SKM-1 (cell line): ENCODE measurements around the gene ZFPM1.

Experiments
- DNase-seq: peaks from one replicate; lab custom pipeline; 2025; ENCODE audit not compliant: unreplicated experiment; lab: John Stamatoyannopoulos, UW

ZFPM1 gene

DNA sequence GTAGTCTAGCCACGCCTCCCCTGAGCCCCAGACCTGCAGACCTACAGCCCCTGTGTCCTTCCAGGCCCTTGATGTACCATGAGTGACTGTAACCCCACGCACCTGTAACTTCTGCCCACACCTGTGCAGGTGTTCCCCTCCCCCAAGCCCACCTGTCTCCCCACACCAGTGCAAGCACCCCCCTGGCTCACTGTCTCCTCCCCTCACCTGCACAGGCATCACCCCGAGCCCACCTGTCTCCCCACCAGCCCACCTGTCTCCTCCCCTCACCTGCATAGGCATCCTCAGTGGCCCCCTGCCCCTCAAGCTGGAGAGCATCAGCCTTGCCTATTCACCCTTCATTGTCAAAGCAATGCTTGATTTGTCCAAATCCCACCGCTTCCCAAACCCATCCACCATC is 84.8 kb downstream of the ZFPM1 start:
- no peak for DNase-seq

DNA sequence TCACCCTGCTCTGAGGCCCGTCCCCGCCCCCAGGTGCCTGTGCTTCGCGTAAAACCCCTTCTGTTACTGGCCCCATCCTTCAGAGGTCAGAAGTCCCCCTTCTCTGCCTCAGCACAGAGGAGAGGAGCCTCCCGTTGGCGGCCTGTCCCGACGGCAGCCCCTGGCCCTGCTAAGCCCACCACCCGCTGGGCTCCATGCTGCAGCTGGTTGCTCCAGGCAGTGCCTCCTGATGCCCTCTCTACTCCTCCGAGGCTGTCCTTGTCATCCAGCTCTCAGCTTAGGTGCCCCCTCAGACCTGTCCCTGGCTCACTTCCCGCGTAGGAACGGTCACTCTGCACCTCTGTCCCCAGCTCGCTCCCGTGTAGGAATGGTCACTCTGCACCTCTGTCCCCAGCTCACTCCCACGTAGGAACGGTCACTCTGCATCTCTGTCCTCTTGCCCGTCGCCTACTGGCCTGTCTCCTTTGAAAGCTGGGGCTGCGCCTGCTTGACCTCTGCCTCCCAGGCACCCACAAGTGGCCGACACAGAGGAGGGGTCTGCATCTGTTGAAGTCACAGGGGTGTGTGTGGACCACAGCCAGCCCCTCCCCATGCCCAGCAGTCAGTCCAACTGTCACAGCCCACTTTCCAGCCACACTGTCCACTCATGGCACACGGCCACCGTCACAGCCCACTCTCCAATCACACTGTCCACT is 85.4 kb downstream of the ZFPM1 start:
- DNase-seq: no peak

DNA sequence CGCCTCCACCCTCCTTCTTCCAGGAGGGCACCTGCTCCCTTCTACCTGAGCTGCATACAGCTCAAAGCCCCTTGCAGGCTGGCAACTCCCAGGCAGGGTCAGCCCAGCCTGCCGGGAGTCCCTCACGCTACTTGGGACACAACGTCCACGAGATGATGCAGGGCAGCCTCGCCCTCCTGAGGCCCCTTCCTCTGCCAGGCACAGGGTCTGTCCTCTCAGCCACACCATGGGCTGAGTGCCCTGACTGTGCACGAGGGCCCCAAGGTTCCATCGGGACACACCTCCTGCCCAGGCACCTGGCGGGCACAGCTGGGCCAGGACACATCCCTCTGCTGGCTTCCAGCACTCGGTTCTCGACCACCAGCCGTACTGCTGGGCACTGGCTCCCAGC is 86.2 kb downstream of the ZFPM1 start:
- no peak for DNase-seq

DNA sequence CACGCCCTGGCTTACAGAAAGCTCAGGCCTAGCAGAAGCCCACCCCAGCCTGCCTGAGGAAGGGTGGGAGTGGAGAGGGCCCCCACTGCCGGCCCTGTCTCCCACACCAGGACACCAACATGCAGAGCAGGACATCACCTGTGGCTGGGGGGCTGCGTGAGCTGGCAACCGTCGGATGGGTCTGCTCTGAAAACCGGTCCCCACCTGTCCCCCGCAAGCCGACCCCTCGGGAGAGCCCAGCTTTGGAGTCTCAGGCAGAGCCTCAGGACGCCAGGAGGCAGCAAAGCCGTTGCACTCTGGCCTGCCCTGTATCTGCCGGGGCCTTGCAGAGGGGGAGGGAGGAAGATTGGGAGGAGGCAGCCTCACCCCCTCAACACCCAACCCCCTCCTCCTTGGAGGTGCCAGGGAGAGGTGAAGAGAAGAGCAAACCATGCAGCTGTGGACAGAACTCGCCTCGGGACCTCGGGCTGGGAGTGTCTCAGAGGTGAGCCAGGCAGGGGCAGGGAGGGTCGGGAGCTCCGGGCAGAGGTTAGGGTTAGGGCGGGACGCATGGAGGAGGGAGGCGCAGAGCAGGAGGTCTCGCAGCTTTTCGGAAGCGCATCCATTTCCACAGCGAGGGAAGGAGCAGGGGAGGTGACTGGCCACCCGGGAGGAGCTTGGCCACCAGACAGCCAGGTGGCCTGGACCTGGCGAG is 86.7 kb downstream of the ZFPM1 start:
- DNase-seq: no peak

DNA sequence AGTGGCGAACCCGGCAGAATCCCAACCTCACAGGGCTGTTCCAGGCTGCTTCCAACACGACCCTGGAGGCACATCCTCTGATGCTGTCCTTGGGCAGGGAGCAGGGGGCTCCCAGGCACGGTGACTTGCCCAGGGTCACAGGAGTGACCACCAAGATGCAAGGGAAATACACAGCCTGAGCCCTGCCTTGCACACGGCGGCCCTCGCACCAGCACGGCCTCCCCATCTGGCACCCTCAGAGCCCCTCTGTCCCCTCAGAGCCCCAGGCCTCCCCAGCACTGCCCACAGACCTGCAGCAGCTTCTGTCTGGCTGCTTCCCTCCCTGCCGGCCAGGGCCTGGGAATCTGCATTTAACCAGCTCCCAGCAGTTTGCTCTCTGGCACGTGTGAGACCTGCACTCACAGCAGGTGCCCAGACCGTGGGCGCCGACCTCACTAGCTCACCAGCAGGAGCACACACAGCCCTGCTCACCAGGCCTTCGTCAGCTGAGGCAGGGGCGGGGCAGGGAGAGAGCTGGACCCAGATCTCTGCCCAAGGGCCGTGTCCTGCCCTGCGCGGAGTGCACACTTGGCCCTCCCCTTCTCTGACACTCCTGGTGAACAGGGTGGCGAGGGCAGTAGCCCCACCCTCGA is 87.4 kb downstream of the ZFPM1 start:
- no peak for DNase-seq

DNA sequence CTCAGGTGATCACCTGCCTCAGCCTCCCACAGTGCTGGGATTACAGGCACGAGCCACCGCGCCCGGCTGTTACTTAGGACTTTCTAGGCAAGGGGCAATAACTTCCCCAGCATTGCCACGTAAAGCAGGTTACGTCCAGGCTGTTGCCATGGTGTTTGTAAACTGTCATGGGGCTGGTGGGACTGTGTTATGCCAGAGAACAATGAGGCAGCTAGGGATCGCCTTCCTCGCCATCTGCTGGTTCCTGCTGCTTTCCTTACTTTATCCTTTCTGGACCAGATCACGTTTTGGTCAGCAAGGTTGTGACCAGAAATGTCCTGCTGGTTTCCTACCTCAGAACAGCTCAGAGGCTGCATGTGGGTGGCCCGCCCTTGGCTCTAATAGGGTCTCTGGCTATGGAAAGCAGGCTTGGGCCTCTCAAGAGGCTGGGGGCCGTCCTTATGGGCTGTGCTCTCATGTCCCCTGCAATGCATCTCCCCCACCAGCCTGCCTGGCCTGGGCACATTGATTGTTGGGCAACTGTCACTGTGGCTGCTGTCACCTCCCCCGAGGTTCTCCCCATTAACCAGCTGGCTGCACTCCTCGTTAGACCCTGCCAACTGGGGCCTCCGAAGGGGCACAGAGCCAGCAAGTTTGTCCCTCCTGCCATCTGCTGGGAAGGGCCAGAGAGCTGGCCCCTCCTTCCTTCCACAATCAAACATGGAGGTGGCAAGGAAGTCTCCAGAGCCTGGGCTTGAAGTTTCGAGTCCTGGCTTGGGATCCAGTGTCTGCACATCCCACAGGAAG is 88.9 kb downstream of the ZFPM1 start:
- no peak for DNase-seq

DNA sequence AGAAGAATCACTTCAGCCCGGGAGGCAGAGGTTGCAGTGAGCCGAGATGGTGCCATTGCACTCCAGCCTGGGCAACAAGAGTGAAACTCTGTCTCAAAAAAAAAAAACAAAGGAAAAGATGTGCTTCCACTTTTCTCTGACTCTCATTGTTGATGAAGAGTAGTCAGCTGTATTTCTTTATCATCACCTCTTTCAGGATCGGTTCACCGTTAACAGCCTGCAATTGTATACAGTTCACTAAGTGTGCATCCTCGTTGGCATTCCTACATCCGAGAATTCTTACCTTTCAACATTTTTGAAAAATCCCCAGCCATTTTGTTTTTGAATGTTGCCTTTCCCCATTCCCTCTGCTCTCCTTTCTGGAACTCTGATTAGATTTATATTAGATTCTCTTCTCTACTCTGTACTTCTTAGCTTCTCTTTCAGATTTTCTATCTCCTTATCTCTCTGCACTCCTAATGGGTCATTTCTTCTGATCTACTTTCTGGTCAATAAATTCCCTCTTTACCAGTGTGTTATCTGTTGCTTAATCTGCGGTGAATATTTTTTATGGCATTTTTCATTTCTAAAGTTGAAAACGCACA is 90.2 kb downstream of the ZFPM1 start:
- no peak for DNase-seq

DNA sequence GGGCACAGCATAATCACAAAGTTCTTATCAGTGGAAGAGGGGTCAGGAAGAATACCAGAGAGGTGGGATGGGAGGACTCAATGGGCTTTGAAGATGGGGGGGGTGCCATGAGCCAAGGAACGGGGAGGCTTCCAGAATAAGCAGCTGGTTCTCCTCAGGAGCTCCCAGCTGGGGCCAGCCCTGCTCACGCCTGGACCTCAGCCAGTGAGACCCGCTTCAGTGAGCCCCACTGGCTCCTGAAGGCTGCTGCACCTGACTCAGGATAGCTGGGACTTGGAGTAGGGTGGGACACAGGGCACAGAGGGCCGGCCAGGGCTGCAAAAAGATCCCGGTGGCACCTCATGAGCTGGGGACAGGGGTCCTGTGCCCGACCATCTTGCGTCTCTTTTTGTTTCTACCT is 92.7 kb downstream of the ZFPM1 start:
- no peak for DNase-seq

DNA sequence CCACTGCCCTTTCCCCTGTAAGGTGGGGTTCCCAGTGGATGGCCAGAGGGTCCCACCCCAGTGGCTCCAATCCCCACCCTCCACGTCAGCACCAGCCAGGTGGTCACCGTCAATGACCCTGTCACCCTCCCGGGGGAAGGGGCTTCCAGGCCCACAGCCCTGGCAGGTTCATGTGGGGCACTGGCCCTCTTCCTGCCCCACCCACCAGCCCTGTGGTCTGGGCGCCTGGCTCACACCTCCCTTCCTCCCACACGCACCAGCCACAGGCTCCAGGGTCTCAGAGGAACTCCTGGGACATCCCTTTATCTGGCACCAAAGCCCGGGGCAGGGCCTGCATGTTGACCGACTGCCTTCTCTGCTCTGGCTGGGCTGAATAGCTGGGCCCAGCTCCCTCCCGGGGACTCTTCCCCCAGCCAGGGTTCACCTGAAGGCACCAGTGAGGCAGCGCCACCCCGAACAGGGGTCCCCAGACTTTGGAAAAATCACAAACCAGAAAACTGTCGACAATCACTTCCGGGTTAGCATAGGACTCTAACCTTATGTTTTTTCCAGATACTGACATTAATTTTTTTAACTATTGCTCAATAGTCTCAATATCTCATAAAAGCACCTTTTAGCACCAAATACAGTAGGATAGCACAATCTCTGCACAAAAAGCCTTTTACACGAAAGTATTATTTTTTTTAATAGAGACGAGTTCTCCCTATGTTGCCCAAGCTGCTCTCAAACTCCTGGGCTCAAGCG is 95.2 kb downstream of the ZFPM1 start:
- no peak for DNase-seq

DNA sequence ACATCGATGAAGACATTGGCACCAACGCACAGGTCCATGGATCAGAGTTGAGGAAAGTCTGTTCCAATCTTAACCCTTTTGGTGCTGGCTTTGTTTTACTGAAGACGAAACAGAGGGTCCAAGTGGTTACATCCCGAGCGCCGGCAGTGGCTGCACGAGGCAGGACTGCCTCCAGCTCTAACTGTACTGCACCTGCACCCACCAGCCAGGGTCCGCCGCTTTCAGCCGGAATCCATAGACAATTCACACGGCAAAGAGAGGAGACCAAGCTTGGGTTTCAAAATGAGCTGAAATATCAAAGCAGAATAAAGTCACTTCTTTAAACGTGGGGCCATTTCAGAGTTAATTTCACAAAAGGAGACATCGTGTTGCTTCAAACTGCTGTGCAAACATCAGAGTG is 95.9 kb downstream of the ZFPM1 start:
- DNase-seq: no peak

DNA sequence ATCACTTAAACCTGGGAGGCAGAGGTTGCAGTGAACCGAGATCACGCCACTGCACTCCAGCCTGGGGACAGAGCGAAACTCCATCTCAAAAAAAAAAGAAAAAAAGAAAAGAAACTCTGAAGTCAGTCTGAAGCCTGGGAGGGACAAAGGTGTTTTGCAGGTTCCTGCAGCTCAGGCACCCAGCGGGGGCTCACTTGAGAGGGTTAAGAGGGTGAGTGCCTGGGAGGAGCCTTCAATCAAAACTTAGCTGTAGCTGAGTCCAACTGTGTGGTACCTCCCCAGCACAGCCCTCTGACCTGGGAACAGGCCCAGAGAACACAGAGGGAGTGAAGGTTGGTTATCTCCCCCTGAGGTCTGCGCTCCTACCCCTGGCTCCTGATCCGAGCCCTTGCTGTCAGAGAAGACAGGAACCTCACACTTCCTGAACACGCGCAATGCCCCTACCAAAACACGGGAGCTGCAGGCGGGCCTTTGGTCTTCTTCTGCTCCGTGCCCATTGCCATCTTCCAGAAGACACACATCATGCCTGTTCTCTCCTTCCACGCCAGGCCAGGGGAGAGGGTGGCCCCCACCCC is 96.7 kb downstream of the ZFPM1 start:
- no peak for DNase-seq

DNA sequence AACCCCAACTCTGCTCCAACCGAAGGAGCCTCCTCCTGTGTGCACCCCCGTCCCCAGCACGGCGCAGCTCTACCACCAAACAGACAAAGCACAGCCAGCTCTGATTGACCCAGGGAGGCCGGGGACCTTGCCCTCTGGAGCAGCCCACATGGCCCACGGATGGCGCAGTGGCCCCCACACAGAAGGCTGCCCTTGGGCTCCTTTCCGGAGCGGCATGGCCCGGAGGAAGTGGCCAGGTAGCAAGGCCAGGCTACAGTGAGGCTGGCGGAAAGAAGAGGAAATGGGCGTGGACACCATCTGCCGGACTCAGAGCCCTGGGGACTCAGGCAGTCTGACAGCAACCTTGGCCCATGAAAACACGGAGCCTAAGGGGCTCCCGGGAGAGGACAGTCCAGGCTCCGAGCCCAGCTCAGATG is 97.2 kb downstream of the ZFPM1 start:
- DNase-seq: no peak

DNA sequence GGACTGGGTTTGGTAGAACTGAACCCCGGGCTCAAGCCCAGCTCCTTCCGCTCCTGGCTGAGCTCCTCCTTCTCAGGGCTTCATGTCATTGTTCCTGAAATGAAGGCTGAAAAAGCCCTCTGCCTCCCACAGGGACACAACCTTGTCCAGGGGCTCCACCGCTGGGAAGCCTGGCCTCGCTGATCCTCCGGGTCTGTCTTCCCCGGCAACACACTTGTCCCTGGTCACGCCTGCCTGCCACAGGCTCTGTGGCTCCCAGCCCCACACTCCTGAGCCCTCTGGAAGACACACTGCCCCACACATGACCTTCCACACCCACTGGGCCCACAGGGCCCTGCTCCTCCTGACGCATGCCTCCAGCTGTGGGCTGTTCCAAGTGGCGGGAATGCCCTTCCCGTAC is 99.1 kb downstream of the ZFPM1 start:
- DNase-seq: no peak

DNA sequence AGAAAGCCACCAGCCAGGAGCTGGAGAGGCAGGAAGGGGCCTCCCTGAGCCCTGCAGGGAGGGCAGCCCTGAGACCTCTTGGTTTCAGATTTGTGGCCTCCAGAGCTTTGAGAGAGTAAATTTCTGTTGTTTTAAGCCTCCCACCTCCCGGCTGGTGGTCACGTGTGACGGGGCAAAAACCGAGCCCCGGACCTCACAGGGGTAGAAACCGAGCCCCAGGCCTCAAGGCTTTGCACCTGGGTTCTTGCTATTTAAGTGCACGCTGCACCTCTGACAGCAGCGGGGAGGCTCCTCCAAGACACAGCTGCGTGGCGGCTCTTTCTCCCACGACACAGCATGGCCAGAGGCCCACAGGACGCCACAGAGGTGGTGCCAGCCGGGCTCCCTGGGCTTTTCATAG is 99.7 kb downstream of the ZFPM1 start:
- DNase-seq: no peak

DNA sequence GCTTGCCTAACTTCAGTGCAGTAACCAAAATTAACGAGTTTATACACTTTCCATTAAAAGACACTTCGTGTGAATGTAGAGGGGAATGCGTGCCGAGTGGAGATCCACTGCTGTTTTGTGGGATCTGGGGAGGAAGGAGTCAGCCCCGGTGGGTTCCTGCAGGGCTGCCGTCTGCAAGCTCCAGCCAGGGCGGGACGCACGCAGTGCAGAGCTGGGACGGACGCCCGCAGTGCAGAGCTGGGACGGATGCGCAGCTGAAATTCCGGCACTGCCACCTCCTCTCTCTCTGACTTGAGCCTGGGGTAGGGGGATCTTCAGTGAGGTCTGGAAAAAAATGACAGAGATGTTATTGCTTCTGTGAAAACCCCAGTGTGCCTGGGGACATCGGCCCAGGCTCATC is 100.7 kb downstream of the ZFPM1 start:
- no peak for DNase-seq

DNA sequence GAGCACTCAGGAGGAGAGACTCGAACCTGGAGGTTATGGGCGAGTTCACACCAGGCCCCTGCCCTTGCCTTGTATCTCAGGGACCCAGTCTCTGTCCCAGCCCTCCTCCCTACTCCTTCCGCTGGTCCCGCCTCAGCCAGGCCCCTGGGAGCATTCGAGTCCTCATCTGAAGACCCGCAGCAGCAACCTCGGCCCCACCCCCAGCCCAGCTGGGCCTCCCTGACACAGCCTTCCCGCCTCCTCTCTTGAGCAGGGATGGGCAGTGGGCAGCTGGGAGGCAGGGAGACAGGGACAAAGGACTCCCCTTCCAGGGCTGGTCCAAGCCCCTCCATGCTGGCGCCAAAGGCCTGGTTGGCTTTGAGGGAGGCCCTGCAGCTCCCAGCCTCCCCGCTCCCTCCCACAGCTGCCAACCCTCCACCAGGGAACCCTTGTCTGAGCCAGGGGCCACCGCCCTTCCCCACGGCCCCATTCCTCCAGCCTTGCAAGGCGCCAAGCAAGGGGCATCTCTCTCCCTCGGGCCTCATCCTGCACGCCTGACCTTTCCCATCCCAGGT is 101.7 kb downstream of the ZFPM1 start:
- DNase-seq: no peak

DNA sequence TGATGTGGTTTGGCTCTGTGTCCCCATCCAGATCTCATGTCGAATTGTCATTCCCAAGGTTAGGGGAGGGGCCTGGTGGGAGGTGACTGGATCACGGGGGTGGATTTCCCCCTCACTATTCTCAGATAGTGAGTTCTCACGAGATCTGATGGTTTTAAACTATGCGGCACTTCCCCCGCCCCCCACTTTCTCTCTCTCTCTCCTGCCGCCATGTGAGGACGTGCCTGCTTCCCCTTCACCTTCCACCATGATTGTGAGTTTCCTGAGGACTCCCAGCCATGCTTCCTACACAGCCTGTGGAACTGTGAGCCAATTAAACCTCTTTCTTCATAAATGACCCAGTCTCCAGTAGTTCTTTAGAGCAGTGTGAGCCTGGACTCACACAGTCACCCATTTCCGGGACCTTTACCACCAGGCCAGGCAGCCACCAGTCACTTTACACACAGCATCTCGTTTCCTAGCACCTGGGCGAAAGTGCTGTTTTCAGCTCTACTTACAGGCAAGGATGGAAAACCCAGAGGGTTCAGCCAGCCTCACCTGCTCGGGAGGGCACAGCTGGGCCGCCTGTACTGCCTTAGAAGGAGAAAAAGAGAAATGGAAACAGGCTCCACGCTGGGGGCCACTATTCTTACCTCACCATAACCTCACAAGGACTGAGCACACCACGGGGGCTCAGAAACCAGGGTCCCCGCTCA is 103.4 kb downstream of the ZFPM1 start:
- DNase-seq: no peak

DNA sequence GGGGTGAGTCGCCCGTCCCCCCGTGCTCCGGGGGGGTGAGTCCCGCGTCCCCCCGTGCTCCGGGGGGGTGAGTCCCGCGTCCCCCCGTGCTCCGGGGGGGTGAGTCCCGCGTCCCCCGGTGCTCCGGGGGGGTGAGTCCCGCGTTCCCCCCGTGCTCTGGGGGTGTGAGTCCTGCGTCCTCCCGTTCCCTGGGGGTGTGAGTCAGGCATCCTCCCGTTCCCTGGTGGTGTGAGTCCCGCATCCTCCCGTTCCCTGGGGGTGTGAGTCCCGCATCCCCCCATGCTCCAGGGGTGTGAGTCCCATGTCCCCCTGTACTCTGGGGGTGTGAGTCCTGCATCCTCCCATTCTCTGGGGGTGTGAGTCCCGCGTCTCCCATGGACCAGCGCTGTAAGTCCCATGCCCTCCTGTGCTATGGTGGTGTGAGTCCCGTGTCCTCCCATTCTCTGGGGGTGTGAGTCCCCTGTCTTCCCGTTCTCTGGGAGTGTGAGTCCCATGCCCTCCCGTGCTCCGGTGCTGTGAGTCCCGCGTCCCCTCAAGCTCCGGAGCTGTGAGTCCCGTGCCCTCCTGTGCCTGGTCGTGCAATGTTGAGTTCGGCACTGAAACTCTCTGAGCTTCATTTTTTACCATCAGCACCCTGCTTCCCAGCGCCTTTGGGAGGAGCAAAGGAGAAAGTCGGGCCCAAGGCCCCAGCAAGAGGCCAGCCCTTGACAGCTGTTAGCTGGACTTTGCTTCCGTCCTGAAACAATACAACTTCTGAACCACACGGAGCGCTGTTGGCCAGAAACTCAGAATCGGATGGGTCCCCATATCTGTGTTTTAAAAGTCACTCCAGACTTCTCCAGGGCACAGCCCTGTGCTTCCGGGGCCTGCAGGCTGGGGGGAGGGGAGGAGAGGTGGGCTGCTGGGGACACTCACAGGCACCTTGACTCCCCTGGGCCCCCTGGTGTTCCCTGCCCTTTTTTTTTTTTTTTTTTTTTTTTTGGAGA is 105.7 kb downstream of the ZFPM1 start:
- DNase-seq: peak; percentile 29
